ENCODE results near the gene SWT1.
"Not testable (repeated sequence)": the region's sequence is repeated elsewhere in the genome, so short reads cannot be mapped to it uniquely, and the experiment has no call there.

SWT1 gene

DNA sequence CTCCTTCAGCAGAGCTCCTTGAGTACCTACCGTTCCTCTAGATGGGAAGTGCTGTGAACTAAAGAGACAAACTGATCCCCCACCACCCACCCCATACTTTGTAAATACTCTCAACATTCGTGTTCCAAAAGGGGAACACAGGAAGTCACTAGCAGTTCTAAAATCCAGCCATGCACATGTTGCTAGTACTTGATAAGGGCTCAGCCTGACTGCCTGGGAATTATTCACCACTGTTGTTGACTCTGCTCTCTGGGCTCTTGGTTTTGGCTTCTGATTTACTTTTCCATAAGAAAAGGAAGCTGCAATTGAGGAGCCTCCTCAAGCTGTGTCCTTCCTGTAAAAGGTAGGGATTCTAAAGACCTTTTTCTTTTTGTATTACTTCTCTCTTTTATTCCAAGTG lies 92.6 kb downstream of the SWT1 start:
- no peak for DNase-seq (ENCODE audit: low read depth)

DNA sequence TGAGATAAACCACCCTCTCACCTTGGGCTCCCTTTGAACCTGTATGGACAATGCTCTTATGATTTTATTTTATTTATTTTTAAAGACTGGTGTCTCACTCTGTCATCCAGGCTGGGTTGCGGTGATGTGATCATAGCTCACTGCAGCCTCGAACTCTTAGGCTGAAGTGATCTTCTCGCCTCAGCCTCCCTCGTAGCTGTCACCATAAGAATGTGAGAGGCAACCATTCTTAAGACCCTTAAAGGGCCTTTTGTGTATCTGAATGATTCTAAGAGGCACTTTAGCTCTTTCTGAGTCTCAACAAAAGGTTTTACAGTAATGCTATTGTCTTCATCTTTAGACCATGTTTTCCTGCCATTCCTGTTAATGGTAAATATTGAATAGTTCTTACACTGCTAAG lies 93.1 kb downstream of the SWT1 start:
- DNase-seq (ENCODE audit: low read depth), result no peak

DNA sequence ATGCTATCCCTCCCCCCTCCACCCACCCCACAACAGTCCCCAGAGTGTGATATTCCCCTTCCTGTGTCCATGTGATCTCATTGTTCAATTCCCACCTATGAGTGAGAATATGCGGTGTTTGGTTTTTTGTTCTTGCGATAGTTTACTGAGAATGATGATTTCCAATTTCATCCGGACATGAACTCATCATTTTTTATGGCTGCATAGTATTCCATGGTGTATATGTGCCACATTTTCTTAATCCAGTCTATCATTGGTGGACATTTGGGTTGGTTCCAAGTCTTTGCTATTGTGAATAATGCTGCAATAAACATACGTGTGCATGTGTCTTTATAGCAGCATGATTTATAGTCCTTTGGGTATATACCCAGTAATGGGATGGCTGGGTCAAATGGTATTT lies 95.0 kb downstream of the SWT1 start:
- DNase-seq (ENCODE audit: low read depth), result not testable (repeated sequence)

DNA sequence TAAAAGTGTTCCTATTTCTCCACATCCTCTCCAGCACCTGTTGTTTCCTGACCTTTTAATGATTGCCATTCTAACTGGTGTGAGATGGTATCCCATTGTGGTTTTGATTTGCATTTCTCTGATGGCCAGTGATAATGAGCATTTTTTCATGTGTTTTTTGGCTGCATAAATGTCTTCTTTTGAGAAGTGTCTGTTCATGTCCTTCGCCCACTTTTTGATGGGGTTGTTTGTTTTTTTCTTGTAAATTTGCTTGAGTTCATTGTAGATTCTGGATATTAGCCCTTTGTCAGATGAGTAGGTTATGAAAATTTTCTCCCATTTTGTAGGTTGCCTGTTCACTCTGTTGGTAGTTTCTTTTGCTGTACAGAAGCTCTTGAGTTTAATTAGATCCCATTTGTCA lies 95.4 kb downstream of the SWT1 start:
- not testable (repeated sequence) for DNase-seq (ENCODE audit: low read depth)

DNA sequence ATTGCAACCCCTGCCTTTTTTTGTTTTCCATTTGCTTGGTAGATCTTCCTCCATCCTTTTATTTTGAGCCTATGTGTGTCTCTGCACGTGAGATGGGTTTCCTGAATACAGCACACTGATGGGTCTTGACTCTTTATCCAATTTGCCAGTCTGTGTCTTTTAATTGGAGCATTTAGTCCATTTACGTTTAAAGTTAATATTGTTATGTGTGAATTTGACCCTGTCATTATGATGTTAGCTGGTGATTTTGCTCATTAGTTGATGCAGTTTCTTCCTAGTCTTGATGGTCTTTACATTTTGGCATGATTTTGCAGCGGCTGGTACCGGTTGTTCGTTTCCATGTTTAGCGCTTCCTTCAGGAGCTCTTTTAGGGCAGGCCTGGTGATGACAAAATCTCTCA lies 98.6 kb downstream of the SWT1 start:
- DNase-seq (ENCODE audit: low read depth), result not testable (repeated sequence)

DNA sequence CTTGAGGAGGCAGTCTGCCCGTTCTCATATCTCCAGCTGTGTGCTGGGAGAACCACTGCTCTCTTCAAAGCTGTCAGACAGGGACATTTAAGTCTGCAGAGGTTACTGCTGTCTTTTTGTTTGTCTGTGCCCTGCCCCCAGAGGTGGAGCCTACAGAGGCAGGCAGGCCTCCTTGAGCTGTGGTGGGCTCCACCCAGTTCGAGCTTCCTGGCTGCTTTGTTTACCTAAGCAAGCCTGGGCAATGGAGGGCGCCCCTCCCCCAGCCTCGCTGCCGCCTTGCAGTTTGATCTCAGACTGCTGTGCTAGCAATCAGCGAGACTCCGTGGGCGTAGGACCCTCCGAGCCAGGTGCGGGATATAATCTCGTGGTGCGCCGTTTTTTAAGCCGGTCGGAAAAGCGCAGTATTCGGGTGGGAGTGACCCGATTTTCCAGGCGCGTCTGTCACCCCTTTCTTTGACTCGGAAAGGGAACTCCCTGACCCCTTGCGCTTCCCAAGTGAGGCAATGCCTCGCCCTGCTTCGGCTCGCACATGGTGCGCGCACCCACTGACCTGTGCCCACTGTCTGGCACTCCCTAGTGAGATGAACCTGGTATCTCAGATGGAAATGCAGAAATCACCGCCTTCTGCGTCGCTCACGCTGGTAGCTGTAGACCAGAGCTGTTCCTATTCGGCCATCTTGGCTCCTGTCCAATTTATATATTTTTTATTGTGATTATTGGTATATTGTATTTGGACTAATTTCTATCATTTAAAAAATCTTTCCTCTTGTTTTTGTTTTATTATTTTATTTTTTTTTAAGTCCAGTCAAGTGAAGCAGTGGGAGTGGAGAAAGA lies 100.4 kb downstream of the SWT1 start:
- DNase-seq (ENCODE audit: low read depth), result not testable (repeated sequence)

DNA sequence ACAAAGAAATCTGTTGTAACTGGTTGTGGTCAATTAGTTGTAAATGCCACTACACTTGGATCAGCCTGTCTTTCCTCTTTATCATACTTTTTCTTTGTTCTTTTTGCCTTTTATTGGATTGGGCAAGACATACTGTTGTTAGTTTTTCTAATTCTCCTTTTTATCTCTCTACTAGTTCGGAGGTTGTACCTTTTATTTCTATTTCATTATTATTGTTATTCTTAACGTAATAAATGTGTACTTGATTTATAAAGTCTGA lies 100.9 kb downstream of the SWT1 start:
- no peak for DNase-seq (ENCODE audit: low read depth)

DNA sequence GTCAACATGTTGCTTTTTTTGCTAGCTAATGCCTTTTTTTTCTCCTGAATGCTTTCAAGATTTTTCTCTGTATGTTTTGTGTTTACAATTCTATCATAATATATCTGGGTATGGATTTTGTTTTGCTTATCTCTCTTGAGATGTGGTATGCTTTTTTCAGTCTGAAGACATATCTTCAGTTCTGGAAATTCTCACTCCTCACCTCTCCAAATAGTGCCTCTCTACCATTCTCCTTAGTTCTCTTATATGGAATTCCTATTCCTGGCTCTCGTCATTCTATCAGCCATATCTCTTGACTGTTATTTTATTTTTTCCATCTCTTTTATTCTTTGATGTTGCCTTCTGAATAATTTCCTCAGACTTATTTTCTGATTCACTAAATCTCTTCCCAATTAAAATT lies 101.7 kb downstream of the SWT1 start:
- DNase-seq (ENCODE audit: low read depth), result no peak

DNA sequence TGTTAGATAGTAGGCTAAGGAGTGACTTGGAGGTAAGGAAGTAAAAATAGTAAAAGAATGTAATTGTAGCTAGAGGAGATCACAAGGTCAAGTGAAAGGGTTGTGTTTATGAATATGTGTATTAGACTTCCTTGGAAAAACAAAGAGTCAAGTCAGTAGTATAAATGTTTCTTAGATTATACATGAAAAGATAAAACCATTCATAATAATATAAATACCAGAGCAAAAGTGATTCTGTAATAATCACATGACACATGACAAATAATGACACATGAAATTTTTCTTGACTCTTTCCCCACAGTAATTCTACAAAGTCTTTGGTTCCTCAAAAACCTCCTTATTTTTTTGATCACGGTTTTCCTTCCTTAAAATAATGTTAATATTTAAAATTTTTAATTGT lies 103.6 kb downstream of the SWT1 start:
- no peak for DNase-seq (ENCODE audit: low read depth)

DNA sequence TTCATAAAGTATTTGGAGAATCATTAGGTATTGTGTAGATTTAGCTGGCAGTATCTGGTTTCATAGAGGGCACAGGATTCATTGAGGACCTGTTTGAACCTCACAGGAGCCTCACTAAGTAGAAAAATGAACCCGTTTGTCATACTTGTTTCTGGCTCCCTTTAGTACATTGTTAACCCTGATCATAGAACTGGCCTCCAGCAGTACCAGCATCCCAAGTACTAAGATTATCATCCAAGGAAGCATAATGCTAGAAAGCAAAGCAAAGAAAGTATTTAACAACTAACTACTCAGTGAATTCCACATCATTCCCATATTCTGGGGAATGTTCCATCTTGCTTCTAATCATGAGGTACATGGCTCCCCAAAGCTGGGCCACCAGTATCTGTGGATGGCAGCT lies 105.2 kb downstream of the SWT1 start:
- DNase-seq (ENCODE audit: low read depth), result no peak

DNA sequence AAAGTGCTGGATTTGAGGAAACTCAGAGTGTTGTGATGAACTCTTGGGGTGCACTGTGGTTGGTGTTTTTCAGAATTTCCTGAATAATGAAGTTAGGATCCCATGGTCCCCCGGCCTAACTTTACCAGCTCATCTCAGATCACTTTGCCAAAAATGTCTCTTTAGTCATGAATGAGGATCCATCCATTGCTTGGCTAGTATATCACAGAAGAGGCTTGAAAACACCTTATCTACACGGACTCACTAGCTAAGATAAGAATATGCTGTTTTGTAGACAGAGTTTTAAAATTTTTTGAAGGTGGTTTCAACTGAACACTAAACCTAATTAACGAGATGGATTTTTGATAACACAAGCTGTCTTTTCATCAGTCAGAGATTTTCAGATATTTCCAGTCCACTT lies 106.3 kb downstream of the SWT1 start:
- DNase-seq (ENCODE audit: low read depth), result no peak

DNA sequence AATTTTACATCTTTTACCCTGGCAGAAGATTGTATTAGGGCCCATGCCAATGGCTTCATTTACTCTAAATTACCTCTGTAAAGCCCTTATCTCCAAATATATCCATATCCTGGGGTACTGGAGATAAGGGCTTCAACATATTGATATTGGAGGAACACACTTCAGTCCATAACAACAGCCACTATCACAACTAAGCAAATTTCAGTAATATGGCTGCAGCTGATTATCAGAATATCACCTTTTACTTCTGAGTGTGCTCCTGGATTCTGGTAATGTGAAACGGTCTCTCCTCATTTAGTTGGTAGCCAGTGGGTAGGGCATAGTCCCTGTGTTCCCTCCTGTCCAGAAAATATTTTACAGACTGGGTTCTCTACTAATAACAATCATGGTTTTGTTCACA lies 106.8 kb downstream of the SWT1 start:
- no peak for DNase-seq (ENCODE audit: low read depth)

DNA sequence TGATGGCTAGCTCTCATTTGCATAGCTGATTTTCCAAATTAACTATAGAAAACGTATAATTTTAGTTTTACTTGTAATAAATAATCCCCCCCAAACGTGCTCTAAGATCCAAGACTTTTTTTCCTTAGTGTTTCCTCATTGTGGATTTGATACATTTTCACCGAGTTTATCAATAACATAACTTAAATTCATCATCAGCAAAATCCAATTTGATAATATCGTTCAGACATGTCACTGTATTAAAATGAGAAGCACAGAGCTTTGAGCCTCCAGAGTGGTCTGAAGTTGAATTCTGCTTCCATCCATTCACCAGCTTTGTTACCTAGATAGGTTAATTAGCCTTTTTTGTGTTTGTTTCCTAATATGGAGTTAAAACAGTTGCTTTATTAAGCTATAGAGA lies 108.3 kb downstream of the SWT1 start:
- no peak for DNase-seq (ENCODE audit: low read depth)

DNA sequence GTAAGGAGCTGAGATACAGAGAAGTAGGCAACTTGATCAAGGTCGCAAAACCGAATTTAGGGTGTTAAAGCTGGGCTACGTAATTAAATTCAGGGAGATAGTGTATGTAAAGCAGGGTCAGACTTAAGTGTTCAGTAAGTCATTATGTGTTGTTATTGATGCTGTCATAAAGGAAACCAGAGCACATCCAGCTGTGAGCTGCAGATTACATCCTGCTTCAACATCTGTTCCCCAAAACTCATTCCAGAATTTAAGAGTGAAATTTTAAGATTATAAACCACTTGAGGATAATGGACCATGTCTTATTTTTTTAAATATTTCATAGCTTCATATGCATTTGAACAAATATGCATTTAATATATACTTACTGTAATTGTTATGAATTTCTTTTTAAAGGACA lies 110.3 kb downstream of the SWT1 start:
- DNase-seq (ENCODE audit: low read depth), result no peak

DNA sequence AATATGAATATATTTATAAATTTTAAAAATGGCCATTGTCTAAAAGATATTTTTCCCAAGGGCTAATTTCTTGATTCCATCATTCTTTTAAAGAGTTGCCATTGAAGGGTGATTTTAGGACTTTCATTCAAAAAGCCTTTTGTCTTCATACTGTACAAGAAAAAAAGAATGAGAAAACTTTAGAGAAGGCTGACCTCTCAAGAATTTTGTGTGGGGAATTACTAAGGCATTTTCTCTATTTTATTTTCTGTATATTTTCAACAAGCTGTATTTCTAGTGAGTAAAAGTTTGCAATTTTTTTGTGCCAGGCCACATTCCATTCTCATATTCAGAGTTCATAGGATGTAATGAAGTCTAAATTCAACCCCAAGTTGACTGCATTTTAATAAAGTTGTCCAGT lies 110.7 kb downstream of the SWT1 start:
- DNase-seq (ENCODE audit: low read depth), result no peak

DNA sequence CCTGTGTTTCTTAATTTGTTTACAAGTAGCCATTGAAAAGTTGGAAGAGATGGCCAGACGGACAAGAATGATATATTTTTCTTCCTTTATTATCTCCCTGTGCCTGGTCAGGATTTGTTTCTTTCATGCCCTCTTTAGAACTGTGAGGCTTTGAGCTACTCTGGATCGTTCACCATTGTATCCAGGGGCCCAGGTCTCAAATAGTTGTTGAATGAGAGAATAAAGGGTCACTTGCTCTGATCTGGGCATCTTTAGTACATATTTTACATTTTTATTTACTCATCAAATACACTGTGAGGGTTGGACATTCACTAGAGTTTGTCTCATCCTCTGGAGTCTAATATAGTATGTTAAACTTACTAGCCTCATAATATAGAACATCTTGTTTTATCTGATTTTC lies 111.4 kb downstream of the SWT1 start:
- no peak for DNase-seq (ENCODE audit: low read depth)

DNA sequence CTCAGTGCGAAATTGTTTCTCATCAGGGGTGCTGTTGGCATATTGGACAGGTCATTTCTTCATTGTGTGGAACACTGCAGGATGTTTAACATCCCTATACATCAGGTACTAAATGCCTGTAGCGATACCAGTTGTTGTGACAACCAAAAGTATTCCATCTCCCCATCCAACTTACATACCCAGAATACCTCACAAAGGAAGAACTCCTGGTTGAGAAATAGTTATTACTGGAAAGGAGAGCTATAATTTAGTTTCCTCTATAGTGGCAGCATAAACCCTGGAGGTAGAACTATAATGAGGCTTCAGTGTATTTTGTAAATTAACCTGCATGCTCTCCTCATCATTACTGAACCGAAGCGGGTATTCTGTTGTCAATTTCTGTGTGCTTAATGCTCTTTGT lies 115.0 kb downstream of the SWT1 start:
- no peak for DNase-seq (ENCODE audit: low read depth)

DNA sequence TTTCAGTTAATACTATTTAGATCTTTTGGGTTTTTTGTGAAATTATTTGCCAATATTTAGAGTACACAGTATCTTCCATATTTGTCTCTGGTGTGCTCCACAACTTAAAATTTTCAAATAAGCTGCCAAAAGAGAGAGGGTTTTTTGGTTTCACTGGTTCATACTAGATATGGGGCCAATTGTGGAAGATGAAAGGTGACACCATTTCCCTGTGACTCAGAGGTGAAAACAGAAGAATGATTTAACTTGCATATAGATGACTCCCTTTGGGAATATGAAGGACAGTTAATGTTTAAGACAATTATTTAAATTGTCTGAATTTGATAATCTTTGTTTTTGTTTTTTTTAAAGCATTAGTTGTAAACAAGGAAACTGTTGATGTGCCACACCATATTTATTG lies 122.6 kb downstream of the SWT1 start:
- DNase-seq (ENCODE audit: low read depth), result no peak

DNA sequence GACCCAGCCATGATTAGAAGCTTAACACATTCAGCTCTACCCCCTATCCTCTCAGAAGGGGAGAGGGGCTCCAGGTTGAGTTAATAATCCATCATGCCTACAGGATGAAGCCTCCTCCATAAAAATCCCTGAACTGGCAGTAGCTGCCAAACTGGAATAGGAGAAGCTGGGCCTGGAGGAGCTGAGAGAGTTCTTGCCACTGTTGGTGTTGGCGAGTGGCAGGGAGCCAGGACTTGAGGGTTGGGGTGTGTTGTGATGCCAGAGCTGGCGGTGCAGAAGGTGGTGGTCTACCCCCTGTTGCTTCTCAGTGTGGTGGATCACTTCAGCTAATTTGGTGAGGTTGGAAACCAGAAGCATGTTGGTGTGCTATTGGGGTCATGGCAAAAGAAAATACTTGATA lies 123.6 kb downstream of the SWT1 start:
- no peak for DNase-seq (ENCODE audit: low read depth)

DNA sequence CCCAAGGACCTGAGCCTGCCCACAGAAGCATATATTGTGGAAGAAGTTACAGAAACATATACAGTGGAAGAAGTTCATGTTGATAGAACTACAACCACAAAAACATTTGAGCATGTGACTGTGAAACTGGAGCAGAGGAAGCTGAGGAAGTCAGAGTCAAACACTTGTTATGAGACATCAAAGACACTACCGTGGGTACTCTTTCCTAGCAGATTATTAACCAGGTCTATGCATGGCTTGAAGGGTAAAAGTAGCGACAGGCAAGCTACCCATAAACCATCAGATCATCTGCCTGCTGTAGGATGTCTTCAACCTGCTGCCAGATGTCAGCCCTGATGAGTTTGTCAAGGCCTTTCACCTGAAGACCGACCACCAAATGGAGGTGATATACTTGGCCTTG lies 124.3 kb downstream of the SWT1 start:
- DNase-seq (ENCODE audit: low read depth), result no peak

DNA sequence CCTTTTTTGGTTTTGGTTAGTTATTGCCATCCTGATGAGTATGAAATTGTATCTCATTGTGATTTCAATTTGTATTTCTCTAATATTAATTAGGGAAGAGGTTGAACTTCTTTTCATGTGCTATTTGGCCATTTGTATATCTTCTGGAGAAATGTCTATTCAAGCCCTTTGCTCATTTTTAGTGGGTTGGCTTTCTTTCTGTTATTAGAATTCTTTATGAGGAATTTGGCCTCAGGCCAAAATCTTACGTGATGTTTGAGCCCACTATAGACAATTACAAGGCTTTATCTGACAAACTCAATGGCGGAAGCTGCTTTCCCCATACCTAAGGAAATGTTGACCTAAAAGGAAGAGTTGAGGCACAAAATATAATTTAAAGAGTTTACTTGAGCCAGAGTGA lies 127.1 kb downstream of the SWT1 start:
- no peak for DNase-seq (ENCODE audit: low read depth)

DNA sequence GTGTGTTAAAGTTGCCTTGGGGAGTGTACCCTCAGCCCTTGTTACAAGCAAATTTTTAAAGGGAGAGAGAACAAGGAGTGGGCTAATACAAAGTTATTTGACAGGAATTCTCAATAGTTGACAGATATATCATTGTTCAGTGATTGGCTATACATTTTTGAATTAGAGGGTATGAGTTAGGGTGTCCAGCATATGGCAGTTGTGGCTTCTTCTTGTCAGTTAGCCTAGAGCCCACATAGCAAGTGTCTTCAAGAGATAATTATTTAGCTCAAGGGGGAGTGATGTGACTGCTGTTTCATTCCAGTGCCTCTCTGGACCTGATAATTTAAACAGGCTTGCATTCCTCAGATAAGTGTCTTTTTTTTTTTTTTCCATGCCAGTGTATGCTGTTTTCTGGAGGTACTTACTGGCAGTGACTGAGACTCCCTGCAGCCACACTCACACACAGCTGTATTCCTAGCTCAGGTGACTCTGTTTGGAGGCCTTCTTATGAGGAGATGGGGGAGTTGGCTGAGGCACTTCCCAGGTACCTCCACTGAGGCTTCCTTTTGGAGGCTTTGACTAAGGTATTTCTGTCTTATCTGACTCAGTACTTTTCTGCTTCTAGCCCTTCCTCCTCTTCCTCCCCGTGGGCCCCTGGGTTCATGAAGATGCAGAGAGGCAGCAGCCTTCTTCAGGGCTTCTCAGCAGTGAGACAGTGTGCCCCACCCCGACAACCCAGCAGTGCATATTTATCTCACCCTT lies 127.7 kb downstream of the SWT1 start:
- no peak for DNase-seq (ENCODE audit: low read depth)

DNA sequence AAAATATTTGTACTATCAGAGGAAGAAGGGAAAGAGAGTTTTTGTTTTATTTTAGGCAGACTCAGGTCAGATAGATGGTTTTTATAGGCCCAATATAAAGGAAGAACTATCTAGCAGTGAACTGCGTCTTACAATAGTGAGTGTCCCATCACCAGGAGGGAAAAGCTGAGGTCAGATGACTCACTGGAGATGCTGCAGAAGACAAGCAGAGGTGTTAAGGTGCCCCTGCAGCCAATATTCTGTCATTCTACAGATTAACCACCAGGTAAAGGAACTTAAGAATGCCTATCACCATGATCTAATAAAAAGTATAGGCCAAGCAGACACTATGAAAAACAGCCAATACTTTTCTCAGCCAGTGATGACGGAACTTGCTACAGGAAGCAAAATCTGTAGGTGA lies 130.5 kb downstream of the SWT1 start:
- DNase-seq (ENCODE audit: low read depth), result no peak

DNA sequence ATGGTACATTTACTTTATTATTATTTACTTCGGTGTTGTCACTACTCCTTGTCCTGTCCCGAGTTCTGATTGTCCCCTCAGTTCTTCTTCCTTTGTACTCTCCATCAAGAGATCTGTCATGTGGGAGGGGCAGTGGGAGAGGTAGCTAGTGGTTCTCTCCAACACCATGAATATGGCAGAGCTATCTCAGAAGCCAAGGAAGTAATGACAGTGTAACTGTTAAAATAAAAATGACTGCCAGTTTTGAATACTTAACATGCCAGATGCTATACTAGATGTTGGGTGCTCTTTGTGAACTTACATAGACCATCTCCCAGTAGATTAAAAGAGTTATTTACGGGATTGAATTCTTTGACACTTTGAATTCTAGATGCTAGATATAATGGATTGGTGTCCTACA lies 131.5 kb downstream of the SWT1 start:
- no peak for DNase-seq (ENCODE audit: low read depth)

Measured in activated T-helper 9 cell treated with anti-CD3 and anti-CD28 coated beads, Interleukin-2, amount 50 U/mL, for 16 hours (primary cell).